GM10266 (cell line): ENCODE measurements around the gene CDKN2B-AS1.

ENCODE experiments used
- DNase-seq: peaks from one replicate; pipeline ENCODE4 v3.0.0; 2012; ENCODE audit errors: extremely low spot score
- TF ChIP-seq, protein P1 (sequence below): IDR thresholded peaks from 2 replicates; pipeline ENCODE4 v1.5.1; 2012; ENCODE audit warnings: mild to moderate bottlenecking, low read depth; ENCODE audit not compliant: control insufficient read depth, insufficient read depth; ENCODE audit errors: missing control alignments

Gene CDKN2B-AS1

DNA sequence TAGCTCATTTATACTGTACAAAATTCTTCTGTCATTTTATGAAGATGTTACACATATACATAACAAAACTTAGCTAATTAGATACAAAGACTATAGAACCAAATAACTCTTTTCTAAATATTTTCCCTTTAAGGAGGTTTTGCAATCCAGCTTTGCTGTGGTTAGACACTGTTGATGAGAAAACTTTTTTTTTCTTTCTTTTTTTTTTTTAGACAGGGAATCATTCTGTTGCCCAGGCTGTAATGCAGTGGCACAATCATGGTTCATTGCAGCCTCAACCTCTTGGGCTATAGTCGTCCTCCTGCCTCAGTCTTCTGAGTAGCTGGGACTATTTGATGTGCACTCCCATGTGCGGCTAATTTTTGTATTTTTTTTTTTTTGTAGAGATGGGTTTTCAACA, 53.0 kb downstream of the CDKN2B-AS1 start:
- DNase-seq: no peak
- TF ChIP-seq, protein P1, sequence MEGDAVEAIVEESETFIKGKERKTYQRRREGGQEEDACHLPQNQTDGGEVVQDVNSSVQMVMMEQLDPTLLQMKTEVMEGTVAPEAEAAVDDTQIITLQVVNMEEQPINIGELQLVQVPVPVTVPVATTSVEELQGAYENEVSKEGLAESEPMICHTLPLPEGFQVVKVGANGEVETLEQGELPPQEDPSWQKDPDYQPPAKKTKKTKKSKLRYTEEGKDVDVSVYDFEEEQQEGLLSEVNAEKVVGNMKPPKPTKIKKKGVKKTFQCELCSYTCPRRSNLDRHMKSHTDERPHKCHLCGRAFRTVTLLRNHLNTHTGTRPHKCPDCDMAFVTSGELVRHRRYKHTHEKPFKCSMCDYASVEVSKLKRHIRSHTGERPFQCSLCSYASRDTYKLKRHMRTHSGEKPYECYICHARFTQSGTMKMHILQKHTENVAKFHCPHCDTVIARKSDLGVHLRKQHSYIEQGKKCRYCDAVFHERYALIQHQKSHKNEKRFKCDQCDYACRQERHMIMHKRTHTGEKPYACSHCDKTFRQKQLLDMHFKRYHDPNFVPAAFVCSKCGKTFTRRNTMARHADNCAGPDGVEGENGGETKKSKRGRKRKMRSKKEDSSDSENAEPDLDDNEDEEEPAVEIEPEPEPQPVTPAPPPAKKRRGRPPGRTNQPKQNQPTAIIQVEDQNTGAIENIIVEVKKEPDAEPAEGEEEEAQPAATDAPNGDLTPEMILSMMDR: no peak

DNA sequence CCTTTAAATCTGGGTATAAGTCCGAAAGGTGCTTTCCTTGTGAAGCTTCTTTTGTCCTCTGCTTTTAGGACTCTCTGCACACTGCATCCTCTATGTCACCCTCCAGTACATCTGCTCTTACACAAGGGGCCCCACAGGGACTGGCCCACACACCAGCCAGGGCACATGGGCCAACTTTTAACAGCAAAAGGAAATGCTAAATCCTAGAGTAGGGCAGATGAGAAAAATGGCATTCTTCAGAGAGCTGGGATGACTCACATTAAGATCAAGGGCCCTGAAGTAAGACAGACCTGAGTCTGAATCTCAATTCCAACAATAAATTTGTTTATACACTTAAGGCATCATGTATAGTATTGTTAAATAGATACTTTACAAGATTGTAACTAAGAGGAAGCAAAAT, 54.8 kb downstream of the CDKN2B-AS1 start:
- TF ChIP-seq, protein P1: no peak
- no peak for DNase-seq

DNA sequence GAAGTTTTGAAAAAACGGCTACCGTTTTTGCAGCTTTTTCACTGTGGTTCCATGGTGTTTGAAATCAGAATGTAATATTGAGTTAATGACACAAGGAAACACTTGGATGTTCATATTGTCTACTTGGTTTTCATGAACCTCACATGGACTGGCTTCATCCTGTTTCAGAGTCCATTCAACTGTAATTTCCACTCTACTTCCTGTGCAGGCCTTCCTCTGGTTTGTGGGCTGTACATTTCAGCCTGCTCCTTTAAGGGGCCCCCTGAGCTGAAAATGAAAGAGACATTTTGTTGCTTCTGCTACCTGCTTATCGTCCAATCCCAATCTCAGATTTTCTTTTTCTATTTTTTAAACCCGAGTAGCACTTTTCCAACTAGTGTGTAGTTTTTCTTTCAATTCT, 56.3 kb downstream of the CDKN2B-AS1 start:
- peak; percentile 18 for DNase-seq
- TF ChIP-seq, protein P1: no peak

DNA sequence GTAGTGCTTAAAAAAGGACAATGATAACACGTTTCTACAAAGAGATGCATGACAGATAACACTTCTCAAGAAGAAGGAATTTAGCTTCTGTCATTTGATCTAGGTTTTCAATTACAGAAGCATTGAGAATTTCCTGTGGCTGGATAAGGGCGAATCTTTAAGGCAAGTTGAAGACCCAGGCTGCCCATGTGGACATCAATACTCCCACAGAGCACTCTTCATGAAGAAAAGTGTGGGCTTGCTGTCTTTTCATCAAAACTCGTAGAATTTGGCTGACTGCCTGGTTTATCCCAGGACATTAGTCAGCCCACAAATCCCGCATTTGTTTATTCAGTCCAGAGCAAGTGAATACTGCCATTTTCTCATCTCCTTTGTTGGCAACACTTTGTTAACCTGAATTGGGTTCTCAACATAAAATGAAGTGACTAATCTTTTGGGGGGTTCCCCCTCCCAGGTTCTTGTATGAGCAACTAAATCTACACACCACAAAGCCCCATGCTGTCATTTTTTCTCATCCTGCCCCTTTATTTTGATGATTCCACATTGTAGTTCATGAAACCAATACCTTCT, 57.9 kb downstream of the CDKN2B-AS1 start:
- TF ChIP-seq, protein P1: no peak
- peak; percentile 22 for DNase-seq

DNA sequence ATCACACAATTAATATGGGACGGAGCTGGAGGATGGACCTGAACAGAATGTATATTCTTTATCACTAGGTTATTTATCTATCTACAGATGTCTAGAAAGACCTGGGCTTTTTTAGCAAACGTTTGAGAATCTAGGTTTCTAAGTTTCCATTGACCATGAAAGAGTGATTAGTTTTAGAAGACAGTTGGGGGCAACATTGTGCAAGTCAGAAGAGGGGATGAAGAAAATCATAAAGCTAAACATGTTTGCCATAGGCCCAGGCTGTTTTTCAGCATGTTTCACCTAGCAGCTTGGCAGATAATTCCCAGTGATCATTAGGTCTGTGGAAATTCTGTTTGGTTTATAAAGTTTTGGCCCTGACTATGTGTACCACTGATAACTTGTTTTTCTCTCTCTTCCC, 58.6 kb downstream of the CDKN2B-AS1 start:
- TF ChIP-seq, protein P1: no peak

DNA sequence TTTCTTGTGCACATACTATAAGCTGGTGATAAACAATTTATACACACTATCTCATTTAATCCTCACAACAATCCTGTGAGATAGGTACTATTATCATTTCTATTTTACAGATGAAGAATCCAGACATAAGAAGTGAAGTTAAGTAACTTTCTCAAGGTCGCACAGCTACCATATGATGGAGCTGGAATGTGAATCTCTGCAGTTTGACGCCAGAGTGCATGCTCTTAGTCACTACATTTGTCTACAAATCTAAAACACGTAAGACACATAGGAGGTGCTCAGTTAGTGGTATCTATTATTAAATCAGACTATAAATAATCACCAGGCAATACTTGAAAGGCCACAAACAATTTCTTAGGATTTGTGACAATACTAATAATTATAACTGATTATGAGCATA, 59.5 kb downstream of the CDKN2B-AS1 start:
- TF ChIP-seq, protein P1: no peak
- DNase-seq: no peak

More for the DNA sequence above, 58.6 kb downstream of the CDKN2B-AS1 start:
- DNase-seq: no peak

DNA sequence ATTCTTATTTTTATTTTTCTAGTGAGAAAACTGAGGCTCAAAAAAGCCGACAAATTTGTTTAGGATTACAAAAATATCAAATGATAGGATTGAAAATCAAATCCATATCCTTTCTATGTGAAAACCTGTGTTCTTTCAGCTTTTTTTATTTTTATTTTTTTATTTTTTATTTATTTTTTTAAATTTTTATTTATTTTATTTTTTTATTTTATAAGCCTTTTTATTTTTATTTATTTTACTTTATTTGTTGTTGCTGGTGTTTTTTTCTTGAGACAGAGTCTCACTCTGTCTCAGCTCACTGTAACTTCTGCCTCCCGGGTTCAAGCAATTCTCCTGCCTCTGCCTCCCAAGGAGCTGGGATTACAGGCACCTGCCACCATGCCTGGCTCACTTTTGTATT, 59.9 kb downstream of the CDKN2B-AS1 start:
- DNase-seq: no peak
- TF ChIP-seq, protein P1: no peak
